Activated naive CD8-positive, alpha-beta T cell treated with anti-CD3 and anti-CD28 coated beads for 36 hours (primary cell): ENCODE data around the gene DCLK1. TPM values are rescaled to one million over a fixed set of nuclear protein-coding genes. Genes with fewer than 3 reads are reported as not detected.

Experiments
- DNase-seq: peaks from one replicate; pipeline ENCODE4 v3.0.0; 2021
- H3K27ac Mint-ChIP-seq: one replicate; pipeline ENCODE4 v1.8.0; 2022; ENCODE audit warnings: mild to moderate bottlenecking, moderate library complexity, mixed read lengths
- H3K27me3 Mint-ChIP-seq: one replicate; pipeline ENCODE4 v1.8.0; 2022; ENCODE audit warnings: mild to moderate bottlenecking, mixed read lengths
- H3K36me3 Mint-ChIP-seq: one replicate; pipeline ENCODE4 v1.8.0; 2021; ENCODE audit warnings: mild to moderate bottlenecking, mixed read lengths
- H3K4me1 Mint-ChIP-seq: one replicate; pipeline ENCODE4 v1.8.0; 2021; ENCODE audit warnings: mixed read lengths
- H3K4me3 Mint-ChIP-seq: one replicate; pipeline ENCODE4 v1.8.0; 2022; ENCODE audit warnings: mild to moderate bottlenecking, moderate library complexity, mixed read lengths
- H3K9me3 Mint-ChIP-seq: one replicate; pipeline ENCODE4 v1.8.0; 2022; ENCODE audit warnings: mixed read lengths
- total RNA-seq, 2 experiments: library from RNA; stranded (reverse); gene quantifications; one replicate each; pipeline ENCODE4 v1.2.3, GENCODE V29; 2021

The DCLK1 gene
- total RNA-seq, 2 experiments from 2014 or later: not detected

GRCh38 chr13:36057041-36057440 is 74.1 kb downstream of the DCLK1 start:
- Mint-ChIP-seq H3K27ac (no peak overlapping the region), H3K4me3 (no peak overlapping the region), H3K9me3 (no peaks in the 10 kb centered on the region), H3K36me3 (no peaks in the 10 kb centered on the region), H3K4me1 (no peaks in the 10 kb centered on the region), H3K27me3 (no peaks in the 10 kb centered on the region)
- DNase-seq: no peak

- Mint-ChIP-seq H3K27me3 (no peaks in the 10 kb centered on the region), H3K4me3 (no peak overlapping the region), H3K4me1 (no peaks in the 10 kb centered on the region), H3K27ac (no peak overlapping the region), H3K36me3 (no peaks in the 10 kb centered on the region), H3K9me3 (no peaks in the 10 kb centered on the region)
- DNase-seq: no peak
Measured at GRCh38 chr13:36055366-36055765, 75.8 kb downstream of the DCLK1 start.

- Mint-ChIP-seq H3K9me3 (no peaks in the 10 kb centered on the region), H3K27me3 (no peaks in the 10 kb centered on the region), H3K27ac (no peak overlapping the region), H3K4me3 (no peak overlapping the region), H3K4me1 (no peaks in the 10 kb centered on the region), H3K36me3 (no peaks in the 10 kb centered on the region)
- DNase-seq: no peak
Measured at GRCh38 chr13:36054041-36054440, 77.1 kb downstream of the DCLK1 start.

- no peaks in the 10 kb centered on the region for H3K27me3 Mint-ChIP-seq
- no peak overlapping the region for H3K4me3 Mint-ChIP-seq
- no peaks in the 10 kb centered on the region for H3K4me1 Mint-ChIP-seq
- DNase-seq: no peak
- no peaks in the 10 kb centered on the region for H3K9me3 Mint-ChIP-seq
- no peaks in the 10 kb centered on the region for H3K36me3 Mint-ChIP-seq
- no peak overlapping the region for H3K27ac Mint-ChIP-seq
Measured at GRCh38 chr13:36051082-36051481, 80.1 kb downstream of the DCLK1 start.

GRCh38 chr13:36046672-36047071 is 84.5 kb downstream of the DCLK1 start:
- H3K9me3 Mint-ChIP-seq: no peaks in the 10 kb centered on the region
- H3K27me3 Mint-ChIP-seq: peaks cover 4% of the 10 kb centered on the region
- no peak for DNase-seq
- no peak overlapping the region for H3K4me3 Mint-ChIP-seq
- no peak overlapping the region for H3K27ac Mint-ChIP-seq
- H3K4me1 Mint-ChIP-seq: no peaks in the 10 kb centered on the region
- no peaks in the 10 kb centered on the region for H3K36me3 Mint-ChIP-seq

GRCh38 chr13:36038785-36039555 is 92.2 kb downstream of the DCLK1 start:
- H3K27ac Mint-ChIP-seq: no peak overlapping the region
- no peaks in the 10 kb centered on the region for H3K36me3 Mint-ChIP-seq
- no peak overlapping the region for H3K4me3 Mint-ChIP-seq
- H3K9me3 Mint-ChIP-seq: no peaks in the 10 kb centered on the region
- DNase-seq: no peak
- peaks cover 2% of the 10 kb centered on the region for H3K27me3 Mint-ChIP-seq
- no peaks in the 10 kb centered on the region for H3K4me1 Mint-ChIP-seq

GRCh38 chr13:36033035-36033434 is 98.1 kb downstream of the DCLK1 start:
- Mint-ChIP-seq H3K4me3 (no peak overlapping the region), H3K4me1 (no peaks in the 10 kb centered on the region), H3K9me3 (no peaks in the 10 kb centered on the region), H3K27me3 (no peaks in the 10 kb centered on the region), H3K27ac (no peak overlapping the region), H3K36me3 (no peaks in the 10 kb centered on the region)
- DNase-seq: no peak

GRCh38 chr13:36031490-36031889 is 99.7 kb downstream of the DCLK1 start:
- H3K36me3 Mint-ChIP-seq: no peaks in the 10 kb centered on the region
- no peaks in the 10 kb centered on the region for H3K4me1 Mint-ChIP-seq
- no peak for DNase-seq
- no peaks in the 10 kb centered on the region for H3K27me3 Mint-ChIP-seq
- no peaks in the 10 kb centered on the region for H3K9me3 Mint-ChIP-seq
- H3K27ac Mint-ChIP-seq: no peak overlapping the region
- H3K4me3 Mint-ChIP-seq: no peak overlapping the region

- no peaks in the 10 kb centered on the region for H3K4me1 Mint-ChIP-seq
- H3K4me3 Mint-ChIP-seq: no peak overlapping the region
- DNase-seq: no peak
- no peaks in the 10 kb centered on the region for H3K27me3 Mint-ChIP-seq
- H3K27ac Mint-ChIP-seq: no peak overlapping the region
- no peaks in the 10 kb centered on the region for H3K36me3 Mint-ChIP-seq
- no peaks in the 10 kb centered on the region for H3K9me3 Mint-ChIP-seq
Measured at GRCh38 chr13:36030670-36031331, 100.4 kb downstream of the DCLK1 start.

- Mint-ChIP-seq H3K4me1 (no peaks in the 10 kb centered on the region), H3K27ac (no peak overlapping the region), H3K4me3 (no peak overlapping the region), H3K36me3 (no peaks in the 10 kb centered on the region), H3K9me3 (no peaks in the 10 kb centered on the region), H3K27me3 (no peaks in the 10 kb centered on the region)
- DNase-seq: no peak
Measured at GRCh38 chr13:36029166-36029565, 102.0 kb downstream of the DCLK1 start.

- DNase-seq: no peak
- no peak overlapping the region for H3K4me3 Mint-ChIP-seq
- no peaks in the 10 kb centered on the region for H3K27me3 Mint-ChIP-seq
- no peaks in the 10 kb centered on the region for H3K4me1 Mint-ChIP-seq
- no peaks in the 10 kb centered on the region for H3K36me3 Mint-ChIP-seq
- H3K9me3 Mint-ChIP-seq: no peaks in the 10 kb centered on the region
- H3K27ac Mint-ChIP-seq: no peak overlapping the region
Measured at GRCh38 chr13:36028359-36029025, 102.7 kb downstream of the DCLK1 start.

- Mint-ChIP-seq H3K9me3 (peaks cover 1% of the 10 kb centered on the region), H3K4me1 (no peaks in the 10 kb centered on the region), H3K27ac (no peak overlapping the region), H3K4me3 (no peak overlapping the region), H3K27me3 (no peaks in the 10 kb centered on the region), H3K36me3 (no peaks in the 10 kb centered on the region)
- no peak for DNase-seq
Measured at GRCh38 chr13:36026531-36026930, 104.7 kb downstream of the DCLK1 start.

GRCh38 chr13:36014763-36015162 is 116.4 kb downstream of the DCLK1 start:
- no peak for DNase-seq
- Mint-ChIP-seq H3K4me3 (no peak overlapping the region), H3K4me1 (no peaks in the 10 kb centered on the region), H3K27ac (no peak overlapping the region), H3K27me3 (no peaks in the 10 kb centered on the region), H3K36me3 (no peaks in the 10 kb centered on the region), H3K9me3 (peaks cover 4% of the 10 kb centered on the region)

GRCh38 chr13:36006894-36007675 is 124.1 kb downstream of the DCLK1 start:
- Mint-ChIP-seq H3K4me3 (no peak overlapping the region), H3K27ac (no peak overlapping the region), H3K9me3 (peaks cover under 1% of the 10 kb centered on the region), H3K36me3 (no peaks in the 10 kb centered on the region), H3K27me3 (no peaks in the 10 kb centered on the region), H3K4me1 (no peaks in the 10 kb centered on the region)
- DNase-seq: no peak

- Mint-ChIP-seq H3K27me3 (no peaks in the 10 kb centered on the region), H3K4me1 (no peaks in the 10 kb centered on the region), H3K36me3 (no peaks in the 10 kb centered on the region), H3K4me3 (no peak overlapping the region), H3K9me3 (no peaks in the 10 kb centered on the region), H3K27ac (no peak overlapping the region)
- no peak for DNase-seq
Measured at GRCh38 chr13:36006347-36006746, 124.8 kb downstream of the DCLK1 start.
